ENCODE results near the gene SCGB1C1. TPM values are rescaled to one million over a fixed set of nuclear protein-coding genes. Genes with fewer than 3 reads are reported as not detected.

The SCGB1C1 gene
- total and polyA plus RNA-seq, 4 donors = not detected

- WGBS = under 1% methylated on average over 70 of the region's 70 CpGs
- TF ChIP-seq SP1 (IDR thresholded peaks at IDR 0.05) = peak; percentile 42
- peak in 1 of 2 donors; percentile 3 for TF ChIP-seq RAD21 (IDR thresholded peaks at IDR 0.05)
- no peak for TF ChIP-seq TAF1 (conservative IDR thresholded peaks at IDR 0.05)
- TF ChIP-seq CTCF (IDR thresholded peaks at IDR 0.05; ENCODE audit: low read depth, low read length, missing input control) = peak; percentile 37
- TF ChIP-seq FOXA2 (IDR thresholded peaks at IDR 0.05) = no peak
- no peak for TF ChIP-seq JUND (IDR thresholded peaks at IDR 0.05)
- no peak for TF ChIP-seq GABPA (IDR thresholded peaks at IDR 0.05 in 1 of 2, conservative IDR thresholded peaks at IDR 0.05 in 1 of 2)
- TF ChIP-seq YY1 (IDR thresholded peaks at IDR 0.05) = peak; percentile 75
- no peak for TF ChIP-seq FOXA1 (IDR thresholded peaks at IDR 0.05)
- TF ChIP-seq REST (IDR thresholded peaks at IDR 0.05) = no peak
- peak in 1 of 2 donors; percentile 27 for TF ChIP-seq RXRA (IDR thresholded peaks at IDR 0.05)
- TF ChIP-seq HNF4A (conservative IDR thresholded peaks at IDR 0.05) = peak in 1 of 2 donors; percentile 19
- TF ChIP-seq EGR1 (IDR thresholded peaks at IDR 0.05; ENCODE audit: low read depth in 2 of 2) = peak; percentile 58 to 66
- no peak for TF ChIP-seq HNF4G (IDR thresholded peaks at IDR 0.05)
- TF ChIP-seq, protein P1, sequence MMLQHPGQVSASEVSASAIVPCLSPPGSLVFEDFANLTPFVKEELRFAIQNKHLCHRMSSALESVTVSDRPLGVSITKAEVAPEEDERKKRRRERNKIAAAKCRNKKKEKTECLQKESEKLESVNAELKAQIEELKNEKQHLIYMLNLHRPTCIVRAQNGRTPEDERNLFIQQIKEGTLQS (IDR thresholded peaks at IDR 0.05) = no peak
- TF ChIP-seq, protein P2, sequence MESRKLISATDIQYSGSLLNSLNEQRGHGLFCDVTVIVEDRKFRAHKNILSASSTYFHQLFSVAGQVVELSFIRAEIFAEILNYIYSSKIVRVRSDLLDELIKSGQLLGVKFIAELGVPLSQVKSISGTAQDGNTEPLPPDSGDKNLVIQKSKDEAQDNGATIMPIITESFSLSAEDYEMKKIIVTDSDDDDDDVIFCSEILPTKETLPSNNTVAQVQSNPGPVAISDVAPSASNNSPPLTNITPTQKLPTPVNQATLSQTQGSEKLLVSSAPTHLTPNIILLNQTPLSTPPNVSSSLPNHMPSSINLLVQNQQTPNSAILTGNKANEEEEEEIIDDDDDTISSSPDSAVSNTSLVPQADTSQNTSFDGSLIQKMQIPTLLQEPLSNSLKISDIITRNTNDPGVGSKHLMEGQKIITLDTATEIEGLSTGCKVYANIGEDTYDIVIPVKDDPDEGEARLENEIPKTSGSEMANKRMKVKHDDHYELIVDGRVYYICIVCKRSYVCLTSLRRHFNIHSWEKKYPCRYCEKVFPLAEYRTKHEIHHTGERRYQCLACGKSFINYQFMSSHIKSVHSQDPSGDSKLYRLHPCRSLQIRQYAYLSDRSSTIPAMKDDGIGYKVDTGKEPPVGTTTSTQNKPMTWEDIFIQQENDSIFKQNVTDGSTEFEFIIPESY (IDR thresholded peaks at IDR 0.05) = no peak
- peak; percentile 38 for TF ChIP-seq NR2F2 (IDR thresholded peaks at IDR 0.05)
- TF ChIP-seq, protein P3, sequence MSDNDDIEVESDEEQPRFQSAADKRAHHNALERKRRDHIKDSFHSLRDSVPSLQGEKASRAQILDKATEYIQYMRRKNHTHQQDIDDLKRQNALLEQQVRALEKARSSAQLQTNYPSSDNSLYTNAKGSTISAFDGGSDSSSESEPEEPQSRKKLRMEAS (IDR thresholded peaks at IDR 0.05) = peak; percentile 23
- Histone ChIP-seq H3K9ac (ENCODE audit: low read depth in 1 of 2, low read length in 2 of 2) (peak within 1 kb of the TSS; percentile 65 to 87), H3K36me3 (ENCODE audit: control insufficient read depth in 4 of 4, insufficient read depth in 3 of 4, low read depth in 1 of 4, low read length in 3 of 4) (peaks cover 0 to 12% (median 4%) of the 10 kb centered on the region in 4 donors), H3K4me3 (ENCODE audit: low read depth in 1 of 3, low read length in 3 of 3) (peak within 1 kb of the TSS; percentile 85 to 94 (median 85)), H3K27me3 (ENCODE audit: control insufficient read depth in 4 of 4, insufficient read depth in 4 of 4, low read length in 3 of 4) (no peaks in the 10 kb centered on the region), H3K9me3 (ENCODE audit: control insufficient read depth in 4 of 4, low read length in 3 of 4) (no peaks in the 10 kb centered on the region), H3K4me1 (ENCODE audit: control insufficient read depth in 4 of 4, insufficient read depth in 4 of 4, low read length in 3 of 4) (peaks cover 3 to 26% (median 19%) of the 10 kb centered on the region in 4 donors), H3K27ac (ENCODE audit: low read depth in 1 of 2, low read length in 2 of 2) (peak within 1 kb of the TSS; percentile 88 to 98)
- DNase-seq (ENCODE audit: low spot score) = peak; percentile 94
Measured at GRCh38 chr11:235997-236773, 43.3 kb downstream of the SCGB1C1 start, which contains the start of gene SIRT3. Gene SIRT3 (minus strand): TSS chr11:236342. CDS start chr11:236328, 14 bp downstream.
